Kidney (tissue), 14 donors: ENCODE measurements around the gene C15orf61. TPM values are rescaled to one million over a fixed set of nuclear protein-coding genes. Genes with fewer than 3 reads are reported as not detected.

Experiments used
- DNase-seq, 5 donors: peaks; one replicate each; pipeline ENCODE4 v3.0.0-alpha.2; 2013 to 2020
- FAIRE-seq: peaks from 2 replicates; lab custom pipeline; 2012; peaks lifted over from hg19 to GRCh38; lab: Jason Lieb, UNC
- H3K27ac ChIP-seq, 2 donors: one replicate each; pipeline ENCODE4 v1.7.0; 2013; ENCODE audit warnings: low read depth in 2 of 2, low read length in 2 of 2, inconsistent platforms in 1 of 2
- H3K27me3 ChIP-seq: one replicate; pipeline ENCODE4 v1.7.1; 2013; ENCODE audit warnings: low read length, inconsistent platforms; ENCODE audit not compliant: control insufficient read depth, insufficient read depth
- H3K36me3 ChIP-seq, 3 donors: one replicate each; pipeline versions ENCODE4 v1.7.0 to v1.7.1; 2013; ENCODE audit warnings: low read length in 3 of 3, control low read depth in 1 of 3, inconsistent platforms in 1 of 3; ENCODE audit not compliant: insufficient read depth in 3 of 3, control insufficient read depth in 2 of 3
- H3K4me1 ChIP-seq, 3 donors: one replicate each; pipeline versions ENCODE4 v1.7.0 to v1.7.1; 2013; ENCODE audit warnings: low read length in 3 of 3, inconsistent platforms in 1 of 3, low read depth in 1 of 3; ENCODE audit not compliant: control insufficient read depth in 2 of 3, insufficient read depth in 2 of 3
- H3K4me3 ChIP-seq, 3 donors: one replicate each; pipeline versions ENCODE4 v1.7.0 to v1.8.1; 2013; ENCODE audit warnings: low read length in 3 of 3, control low read depth in 1 of 3, inconsistent platforms in 1 of 3
- H3K9ac ChIP-seq, 3 donors: one replicate each; pipeline versions ENCODE4 v1.7.0 to v1.7.1; 2013; ENCODE audit warnings: low read length in 3 of 3, control low read depth in 1 of 3, inconsistent platforms in 1 of 3
- H3K9me3 ChIP-seq, 3 donors: one replicate each; pipeline versions ENCODE4 v1.7.0 to v1.7.1; 2013; ENCODE audit warnings: low read length in 3 of 3, control low read depth in 1 of 3, inconsistent platforms in 1 of 3; ENCODE audit not compliant: control insufficient read depth in 2 of 3, insufficient read depth in 1 of 3
- intact Hi-C: fragments of 100-400 bp; cut with DNase I; formaldehyde crosslinking; loops from one replicate; pipeline ENCODE4 v1.11.1; 2022
- polyA plus RNA-seq: library from polyadenylated mRNA; stranded (reverse); fragments of 350-450 nt; fragmentation: Illumina TruSeq; extraction: RNeasy Lipid Tissue Mini Kit (QIAGEN cat#74804); gene quantifications from one replicate; pipeline ENCODE4 v1.2.3, GENCODE V29; 2014; ENCODE audit warnings: low read depth, low replicate concordance; ENCODE audit not compliant: insufficient read depth
- total RNA-seq: library from RNA; stranded (reverse); fragmentation: NEBNext Ultra II Directional; extraction: Animal tissue kit (Norgen Biotek cat#: 25700); gene quantifications from one replicate; pipeline ENCODE4 v1.2.1, GENCODE V29; 2021
- TF ChIP-seq, protein P1 (sequence below): IDR thresholded peaks from 3 replicates; pipeline ENCODE4 v1.5.1; 2012; ENCODE audit warnings: mild to moderate bottlenecking, moderate library complexity, borderline replicate concordance; ENCODE audit not compliant: insufficient read depth; ENCODE audit errors: extremely low read depth
- donor health status: control.
- donor health status: control.
- donor health status: control.
- donor health status: control.
- donor health status: control.
- donor health status: DM: yes; HTN: yes; CAD: no.
- donor health status: Normal renal cell carcinoma (clear cell type).

The C15orf61 gene
- total and polyA plus RNA-seq, 2 donors from 2014 or later, result 5.5 to 8.7 TPM

GRCh38 chr15:67523330-67523729 is 2.4 kb downstream of the C15orf61 start:
- Histone ChIP-seq H3K9me3 (no peaks in the 10 kb centered on the region), H3K27me3 (no peaks in the 10 kb centered on the region), H3K27ac (no peak overlapping the region), H3K4me3 (no peak overlapping the region), H3K36me3 (peaks cover 0 to 4% (median 0%) of the 10 kb centered on the region in 3 donors), H3K9ac (no peak overlapping the region), H3K4me1 (no peaks in the 10 kb centered on the region)
- FAIRE-seq (no peak), DNase-seq (no peak)
- TF ChIP-seq, protein P1, sequence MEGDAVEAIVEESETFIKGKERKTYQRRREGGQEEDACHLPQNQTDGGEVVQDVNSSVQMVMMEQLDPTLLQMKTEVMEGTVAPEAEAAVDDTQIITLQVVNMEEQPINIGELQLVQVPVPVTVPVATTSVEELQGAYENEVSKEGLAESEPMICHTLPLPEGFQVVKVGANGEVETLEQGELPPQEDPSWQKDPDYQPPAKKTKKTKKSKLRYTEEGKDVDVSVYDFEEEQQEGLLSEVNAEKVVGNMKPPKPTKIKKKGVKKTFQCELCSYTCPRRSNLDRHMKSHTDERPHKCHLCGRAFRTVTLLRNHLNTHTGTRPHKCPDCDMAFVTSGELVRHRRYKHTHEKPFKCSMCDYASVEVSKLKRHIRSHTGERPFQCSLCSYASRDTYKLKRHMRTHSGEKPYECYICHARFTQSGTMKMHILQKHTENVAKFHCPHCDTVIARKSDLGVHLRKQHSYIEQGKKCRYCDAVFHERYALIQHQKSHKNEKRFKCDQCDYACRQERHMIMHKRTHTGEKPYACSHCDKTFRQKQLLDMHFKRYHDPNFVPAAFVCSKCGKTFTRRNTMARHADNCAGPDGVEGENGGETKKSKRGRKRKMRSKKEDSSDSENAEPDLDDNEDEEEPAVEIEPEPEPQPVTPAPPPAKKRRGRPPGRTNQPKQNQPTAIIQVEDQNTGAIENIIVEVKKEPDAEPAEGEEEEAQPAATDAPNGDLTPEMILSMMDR, result no peak
- intact Hi-C loops, result no loop called here

- intact Hi-C loops, result no loop called here
Measured at GRCh38 chr15:67524235-67524634, 3.3 kb downstream of the C15orf61 start.

GRCh38 chr15:67528513-67528912 is 7.6 kb downstream of the C15orf61 start:
- intact Hi-C loops, result no loop called here
- FAIRE-seq, result no peak
- H3K36me3 ChIP-seq, result peaks cover 0 to 4% (median 0%) of the 10 kb centered on the region in 3 donors
- H3K9me3 ChIP-seq, result no peaks in the 10 kb centered on the region
- H3K4me1 ChIP-seq, result no peaks in the 10 kb centered on the region
- peak in 2 of 5 donors; percentile 24 to 37 for DNase-seq
- H3K27ac ChIP-seq, result no peak overlapping the region
- no peak overlapping the region for H3K9ac ChIP-seq
- H3K4me3 ChIP-seq, result no peak overlapping the region
- no peaks in the 10 kb centered on the region for H3K27me3 ChIP-seq
- TF ChIP-seq, protein P1, result no peak

More at GRCh38 chr15:67524235-67524634, 3.3 kb downstream of the C15orf61 start:
- Histone ChIP-seq H3K36me3 (peaks cover 0 to 4% (median 0%) of the 10 kb centered on the region in 3 donors), H3K27ac (no peak overlapping the region), H3K9me3 (no peaks in the 10 kb centered on the region), H3K27me3 (no peaks in the 10 kb centered on the region), H3K9ac (no peak overlapping the region), H3K4me1 (no peaks in the 10 kb centered on the region), H3K4me3 (no peak overlapping the region)
- DNase-seq, result no peak
- TF ChIP-seq, protein P1, result no peak
- FAIRE-seq, result no peak
